GM19035 (cell line): Measurements from ENCODE around the gene TRIM46.
"Not testable (repeated sequence)": the region's sequence is repeated elsewhere in the genome, so short reads cannot be mapped to it uniquely, and the experiment has no call there.

Source experiments
- ATAC-seq: cut with Tn5 transposase; IDR thresholded peaks from one replicate; pipeline ENCODE4 v1.9.1; 2021; ENCODE audit not compliant: unreplicated experiment

TRIM46 gene

DNA sequence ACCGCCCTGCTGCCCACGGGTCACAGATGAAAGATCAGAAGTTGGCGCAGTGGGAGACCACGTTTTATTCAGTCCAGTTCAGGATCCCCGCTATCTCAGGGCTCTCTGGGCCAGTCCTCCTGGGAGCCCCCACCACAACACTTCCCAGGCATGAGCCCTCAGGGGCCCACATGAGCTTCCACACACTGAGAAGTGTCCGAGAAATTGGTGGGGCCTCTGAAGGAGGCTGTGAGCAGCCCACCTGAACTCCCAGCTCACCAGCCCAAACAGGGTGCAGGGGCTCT, 12.1 kb downstream of the TRIM46 start:
- ATAC-seq: no peak

DNA sequence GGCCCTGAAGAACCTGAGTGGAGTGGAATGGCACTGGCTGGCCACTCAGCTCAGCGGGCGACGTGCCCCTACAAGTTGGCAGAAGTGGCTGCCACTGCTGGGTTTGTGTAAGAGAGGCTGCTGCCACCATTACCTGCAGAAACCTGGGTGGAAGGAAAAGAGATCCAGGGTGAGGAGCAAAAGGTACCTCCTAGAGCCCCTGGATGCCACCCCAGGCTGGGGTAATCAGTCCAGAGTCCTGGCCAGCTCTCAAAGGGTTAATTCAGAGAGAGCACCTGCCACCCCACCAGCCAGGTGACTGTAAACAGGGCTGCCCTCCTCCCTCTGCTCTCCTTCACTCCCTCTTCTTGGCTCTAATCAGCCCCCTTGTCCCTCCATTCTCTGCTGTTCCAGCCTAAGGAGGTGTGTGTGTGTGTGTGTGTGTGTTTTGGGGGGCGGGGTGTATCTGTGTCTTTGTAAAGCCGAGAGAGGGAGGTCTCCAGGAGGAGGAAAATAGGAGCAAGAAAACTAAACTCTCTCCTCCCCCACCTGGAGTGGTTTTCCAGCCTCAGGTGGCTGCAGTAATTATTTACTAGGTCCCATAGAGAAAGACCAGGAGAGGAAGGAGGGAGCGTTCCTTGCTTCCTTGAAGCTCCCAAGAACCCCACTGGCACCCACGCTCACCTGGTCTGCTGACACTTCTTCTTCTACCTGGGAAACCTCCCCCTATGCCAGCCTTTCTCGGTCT, 12.6 kb downstream of the TRIM46 start:
- ATAC-seq: no peak

- no peak for ATAC-seq
Observed at GRCh38 chr1:155186794-155187455, 13.3 kb downstream of the TRIM46 start.

DNA sequence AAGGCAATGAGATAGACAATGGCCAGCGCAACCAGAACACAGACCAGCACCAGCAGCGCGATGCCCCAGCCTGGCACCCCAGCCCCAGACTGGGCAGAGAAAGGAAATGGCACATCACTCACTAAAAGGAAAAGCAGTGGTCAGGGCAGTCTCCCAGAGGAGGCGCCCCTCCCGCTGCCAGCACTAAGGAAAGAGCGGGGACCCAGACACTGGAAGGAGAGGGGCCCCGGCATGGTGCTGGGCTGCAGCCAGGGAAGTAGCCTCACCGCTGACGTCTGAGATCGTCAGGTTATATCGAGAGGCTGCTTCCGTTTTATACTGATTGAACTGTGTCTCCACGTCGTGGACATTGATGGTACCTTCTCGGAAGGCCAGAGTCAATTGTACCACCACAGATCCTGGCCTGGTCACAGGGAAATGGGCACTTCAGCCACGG, 13.8 kb downstream of the TRIM46 start:
- ATAC-seq: no peak

DNA sequence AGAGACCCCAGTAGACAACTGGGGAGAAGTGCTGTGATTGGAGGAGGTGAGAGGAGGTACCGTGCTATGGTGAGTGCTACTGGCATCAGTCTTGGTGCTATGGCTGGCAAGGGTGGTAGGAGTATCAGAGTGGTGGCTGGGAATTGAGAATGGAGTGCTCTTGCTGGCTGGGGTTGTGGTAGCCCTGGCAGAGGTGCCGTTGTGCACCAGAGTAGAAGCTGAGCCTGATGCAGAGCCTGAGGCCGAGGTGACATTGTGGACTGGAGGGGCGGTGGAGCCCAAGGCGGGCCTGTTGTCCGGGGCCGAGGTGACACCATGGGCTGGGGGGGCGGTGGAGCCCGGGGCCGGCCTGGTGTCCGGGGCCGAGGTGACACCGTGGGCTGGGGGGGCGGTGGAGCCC, 14.6 kb downstream of the TRIM46 start:
- ATAC-seq: no peak

DNA sequence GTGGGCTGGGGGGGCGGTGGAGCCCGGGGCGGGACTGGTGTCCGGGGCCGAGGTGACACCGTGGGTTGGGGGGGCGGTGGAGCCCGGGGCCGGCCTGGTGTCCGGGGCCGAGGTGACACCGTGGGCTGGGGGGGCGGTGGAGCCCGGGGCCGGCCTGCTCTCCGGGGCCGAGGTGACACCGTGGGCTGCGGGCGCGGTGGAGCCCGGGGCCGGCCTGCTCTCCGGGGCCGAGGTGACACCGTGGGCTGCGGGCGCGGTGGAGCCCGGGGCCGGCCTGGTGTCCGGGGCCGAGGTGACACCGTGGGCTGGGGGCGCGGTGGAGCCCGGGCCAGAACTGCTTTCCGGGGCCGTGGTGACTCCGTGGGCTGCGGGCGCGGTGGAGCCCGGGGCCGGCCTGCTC, 16.3 kb downstream of the TRIM46 start:
- ATAC-seq: not testable (repeated sequence)

DNA sequence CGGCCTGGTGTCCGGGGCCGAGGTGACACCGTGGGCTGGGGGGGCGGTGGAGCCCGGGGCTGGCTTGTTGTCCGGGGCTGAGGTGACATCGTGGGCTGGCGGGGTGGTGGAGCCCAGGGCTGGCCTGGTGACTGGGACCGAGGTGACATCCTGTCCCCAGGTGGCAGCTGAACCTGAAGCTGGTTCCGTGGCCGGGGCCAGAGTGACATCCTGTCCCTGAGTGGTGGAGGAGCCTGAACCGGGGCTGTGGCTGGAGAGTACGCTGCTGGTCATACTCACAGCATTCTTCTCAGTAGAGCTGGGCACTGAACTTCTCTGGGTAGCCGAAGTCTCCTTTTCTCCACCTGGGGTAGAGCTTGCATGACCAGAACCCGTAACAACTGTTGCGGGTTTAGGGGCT, 18.3 kb downstream of the TRIM46 start:
- ATAC-seq: no peak

GRCh38 chr1:155192346-155193274, 19.0 kb downstream of the TRIM46 start:
- ATAC-seq: no peak

DNA sequence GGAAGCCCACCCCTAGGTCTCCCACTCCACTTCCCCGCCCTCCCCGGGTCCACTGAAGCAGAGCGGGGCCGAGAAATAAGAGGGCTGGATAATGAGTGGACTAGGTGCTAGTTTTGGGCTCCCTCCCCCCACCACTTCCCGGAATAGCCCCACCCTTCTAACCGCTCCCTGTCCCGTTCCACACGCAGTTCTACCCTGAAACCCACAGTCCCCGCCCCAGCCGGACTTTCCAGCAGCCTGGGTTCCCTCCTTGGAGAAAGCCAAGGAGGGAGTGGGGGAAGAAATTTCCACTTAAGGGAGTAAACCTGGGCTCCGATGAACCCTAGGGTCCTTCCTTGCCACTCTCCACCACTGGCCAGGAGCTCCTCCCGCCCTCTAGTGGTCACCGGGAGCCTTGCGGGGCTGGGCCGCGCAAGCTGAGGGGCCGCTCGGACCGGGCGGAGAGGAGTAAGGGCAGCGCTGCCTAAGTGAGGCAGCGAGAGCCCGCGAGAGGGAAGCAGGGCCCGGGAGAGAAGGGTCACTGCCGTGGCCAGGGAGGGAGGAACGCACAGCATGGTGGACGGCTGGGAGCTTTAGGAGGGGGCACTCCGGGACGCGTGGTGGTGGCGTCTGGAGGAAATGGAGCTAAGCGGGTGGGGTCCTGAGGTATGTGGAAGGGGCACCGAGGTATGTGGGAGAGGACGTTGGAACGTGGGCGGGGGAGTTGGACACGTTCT, 19.8 kb downstream of the TRIM46 start:
- peak; percentile 69 for ATAC-seq

DNA sequence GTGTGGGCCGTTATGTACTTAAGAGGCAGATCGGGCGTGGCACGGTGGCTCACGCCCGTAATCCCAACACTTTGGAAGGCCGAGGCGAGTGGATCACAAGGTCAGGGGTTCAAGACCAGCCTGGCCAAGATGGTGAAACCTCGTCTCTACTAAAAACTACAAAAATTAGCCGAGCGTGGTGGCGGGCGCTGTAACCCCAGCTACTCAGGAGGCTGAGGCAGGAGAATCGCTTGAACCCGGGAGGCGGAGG, 20.3 kb downstream of the TRIM46 start:
- ATAC-seq: not testable (repeated sequence)

GRCh38 chr1:155195201-155196102, 21.8 kb downstream of the TRIM46 start:
- no peak for ATAC-seq

- no peak for ATAC-seq
Observed at GRCh38 chr1:155196103-155196892, 22.6 kb downstream of the TRIM46 start.

GRCh38 chr1:155196893-155197638, 23.4 kb downstream of the TRIM46 start:
- ATAC-seq: no peak

- ATAC-seq: no peak
Observed at GRCh38 chr1:155197901-155198546, 24.4 kb downstream of the TRIM46 start.

GRCh38 chr1:155198547-155198906, 24.9 kb downstream of the TRIM46 start:
- ATAC-seq: no peak

DNA sequence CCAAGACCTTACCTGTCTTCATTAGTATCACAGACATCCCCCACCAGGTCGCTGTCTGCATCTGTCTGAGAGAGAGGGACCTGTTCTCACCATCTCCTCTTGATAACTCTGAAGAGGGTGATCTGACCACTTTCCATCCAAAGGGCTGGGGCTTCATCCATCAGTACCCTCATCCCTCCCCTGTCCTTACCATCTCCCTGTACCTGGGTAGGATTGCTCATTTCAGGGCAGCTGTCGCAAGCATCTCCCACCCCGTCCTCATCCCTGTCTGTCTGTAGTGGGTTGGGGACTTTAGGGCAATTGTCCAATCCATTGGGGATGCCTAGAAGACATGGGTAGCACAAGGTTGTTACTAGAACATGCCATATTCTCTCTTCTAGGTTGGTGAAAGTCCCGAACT, 26.1 kb downstream of the TRIM46 start:
- no peak for ATAC-seq

GRCh38 chr1:155200920-155201319, 27.3 kb downstream of the TRIM46 start:
- ATAC-seq: no peak

GRCh38 chr1:155202198-155202597, 28.5 kb downstream of the TRIM46 start:
- no peak for ATAC-seq
